Prostate gland (tissue), 2 donors: ENCODE results near the gene HDHD5. TPM values are rescaled to one million over a fixed set of nuclear protein-coding genes. Genes with fewer than 3 reads are reported as not detected.
A peak's percentile ranks its signal among the peaks of the same experiment; 100 is the strongest.

Experiments
- DNase-seq: peaks from one replicate; pipeline ENCODE4 v3.0.0-alpha.2; 2019; ENCODE audit warnings: low spot score
- H3K27ac ChIP-seq, 2 donors: fragments of 200-600 bp; sonication (generic); 2 replicates each; pipeline ENCODE4 v1.5.1; 2017 to 2019
- H3K27me3 ChIP-seq: fragments of 200-600 bp; sonication (generic); replicated peaks from 2 replicates; pipeline ENCODE4 v1.5.1; 2019; ENCODE audit not compliant: insufficient read depth
- H3K36me3 ChIP-seq, 2 donors: fragments of 200-600 bp; sonication (generic); 1 replicate in 1 of 2; 2 replicates in 1 of 2; pipeline versions ENCODE4 v1.5.1 to v1.8.1; 2017 to 2019
- H3K4me1 ChIP-seq: fragments of 200-600 bp; sonication (generic); replicated peaks from 2 replicates; pipeline ENCODE4 v1.5.1; 2019
- H3K4me3 ChIP-seq, 2 donors: fragments of 200-600 bp; sonication (generic); 2 replicates each; pipeline ENCODE4 v1.5.1; 2017 to 2019
- H3K9me3 ChIP-seq: fragments of 200-600 bp; sonication (generic); 2 replicates; pipeline ENCODE4 v1.5.1; 2017
- CTCF ChIP-seq, 4 experiments: fragments of 200-600 bp in 2 of 4; fragments of 450-650 bp in 2 of 4; sonication (generic) in 2 of 4; IDR thresholded peaks; 1 replicate in 3 of 4; 2 replicates in 1 of 4; pipeline ENCODE4 v1.5.1; 2016 to 2019; ENCODE audit warnings: antibody characterized with exemption in 4 of 4, mild to moderate bottlenecking in 2 of 4, moderate library complexity in 2 of 4
- POLR2A ChIP-seq: fragments of 450-650 bp; IDR thresholded peaks from one replicate; pipeline ENCODE4 v1.6.1; 2016; ENCODE audit warnings: antibody characterized with exemption, mild to moderate bottlenecking
- POLR2AphosphoS5 ChIP-seq: sonication (generic); formaldehyde crosslinking; IDR thresholded peaks from one replicate; pipeline ENCODE4 v1.6.1; 2017; ENCODE audit warnings: antibody characterized with exemption
- WGBS: methylation state at CpG from one replicate; pipeline ENCODE4 v1.1.5; 2018; 5-methylcytosine and 5-hydroxymethylcytosine counted together
- intact Hi-C: fragments of 100-400 bp; cut with DNase I; formaldehyde crosslinking; loops from one replicate; pipeline ENCODE4 v1.14.2; 2022
- total RNA-seq, 2 donors: library from RNA; depleted of rRNA; stranded (reverse); fragments of >200 nt; gene quantifications; one replicate each; pipeline ENCODE4 v1.1.0, GENCODE V29; 2016

The HDHD5 gene
- total RNA-seq, 2 donors from 2014 or later, result 38.7 to 51.6 TPM

- Histone ChIP-seq H3K4me1 (no peaks in the 10 kb centered on the region), H3K9me3 (no peaks in the 10 kb centered on the region), H3K4me3 (peak overlapping the region; percentile 53 to 68), H3K27ac (peak overlapping the region; percentile 80 to 86), H3K36me3 (no peaks in the 10 kb centered on the region), H3K27me3 (no peaks in the 10 kb centered on the region)
- intact Hi-C loops, result no loop called here
- TF ChIP-seq POLR2AphosphoS5, result no peak
- no peak for TF ChIP-seq POLR2A
- TF ChIP-seq CTCF (IDR thresholded peaks at IDR 0.05), result no peak
- no peak for DNase-seq
- WGBS, result 41% methylated on average over 17 of the region's 17 CpGs
These were observed 905 bp downstream of the HDHD5 start for GRCh38 chr22:17158176-17158567.

GRCh38 chr22:17157714-17158113 lies 1.4 kb downstream of the HDHD5 start:
- Histone ChIP-seq H3K36me3 (no peaks in the 10 kb centered on the region), H3K27me3 (no peaks in the 10 kb centered on the region), H3K9me3 (no peaks in the 10 kb centered on the region), H3K4me3 (no peak overlapping the region), H3K4me1 (no peaks in the 10 kb centered on the region), H3K27ac (peak overlapping the region in 1 of 2 donors; percentile 80)
- intact Hi-C loops, result no loop called here
- no peak for DNase-seq
- WGBS, result 89% methylated on average over 3 of the region's 3 CpGs
- TF ChIP-seq POLR2A (no peak), POLR2AphosphoS5 (no peak), CTCF (IDR thresholded peaks at IDR 0.05) (no peak)

GRCh38 chr22:17155941-17156340 lies 3.1 kb downstream of the HDHD5 start:
- H3K4me1 ChIP-seq, result no peaks in the 10 kb centered on the region
- TF ChIP-seq POLR2AphosphoS5, result no peak
- no peak for TF ChIP-seq POLR2A
- no peak for TF ChIP-seq CTCF (IDR thresholded peaks at IDR 0.05)
- H3K27ac ChIP-seq, result no peak overlapping the region
- H3K9me3 ChIP-seq, result no peaks in the 10 kb centered on the region
- 77% methylated on average over 3 of the region's 3 CpGs for WGBS
- no peak overlapping the region for H3K4me3 ChIP-seq
- no peaks in the 10 kb centered on the region for H3K36me3 ChIP-seq
- intact Hi-C loops, result no loop called here
- DNase-seq, result no peak
- no peaks in the 10 kb centered on the region for H3K27me3 ChIP-seq

- Histone ChIP-seq H3K27ac (no peak overlapping the region), H3K36me3 (no peaks in the 10 kb centered on the region), H3K4me1 (no peaks in the 10 kb centered on the region), H3K27me3 (no peaks in the 10 kb centered on the region), H3K9me3 (no peaks in the 10 kb centered on the region), H3K4me3 (no peak overlapping the region)
- TF ChIP-seq CTCF (IDR thresholded peaks at IDR 0.05) (no peak), POLR2AphosphoS5 (peak; percentile 82), POLR2A (no peak)
- DNase-seq, result peak; percentile 71
- WGBS, result 33% methylated on average over 3 of the region's 3 CpGs
- intact Hi-C loops, result no loop called here
These were observed 6.1 kb downstream of the HDHD5 start for GRCh38 chr22:17152971-17153370.

- Histone ChIP-seq H3K36me3 (no peaks in the 10 kb centered on the region), H3K27me3 (no peaks in the 10 kb centered on the region), H3K4me3 (no peak overlapping the region), H3K27ac (no peak overlapping the region), H3K4me1 (no peaks in the 10 kb centered on the region), H3K9me3 (no peaks in the 10 kb centered on the region)
- no peak for TF ChIP-seq POLR2A
- no peak for TF ChIP-seq POLR2AphosphoS5
- no peak for TF ChIP-seq CTCF (IDR thresholded peaks at IDR 0.05)
- DNase-seq, result no peak
- intact Hi-C loops, result no loop called here
- 80% methylated on average over 6 of the region's 6 CpGs for WGBS
These were observed 6.7 kb downstream of the HDHD5 start for GRCh38 chr22:17152340-17152739.
